ENCODE results near the gene PKNOX1.
"Not testable (repeated sequence)": the region's sequence is repeated elsewhere in the genome, so short reads cannot be mapped to it uniquely, and the experiment has no call there.

PKNOX1 gene

DNA sequence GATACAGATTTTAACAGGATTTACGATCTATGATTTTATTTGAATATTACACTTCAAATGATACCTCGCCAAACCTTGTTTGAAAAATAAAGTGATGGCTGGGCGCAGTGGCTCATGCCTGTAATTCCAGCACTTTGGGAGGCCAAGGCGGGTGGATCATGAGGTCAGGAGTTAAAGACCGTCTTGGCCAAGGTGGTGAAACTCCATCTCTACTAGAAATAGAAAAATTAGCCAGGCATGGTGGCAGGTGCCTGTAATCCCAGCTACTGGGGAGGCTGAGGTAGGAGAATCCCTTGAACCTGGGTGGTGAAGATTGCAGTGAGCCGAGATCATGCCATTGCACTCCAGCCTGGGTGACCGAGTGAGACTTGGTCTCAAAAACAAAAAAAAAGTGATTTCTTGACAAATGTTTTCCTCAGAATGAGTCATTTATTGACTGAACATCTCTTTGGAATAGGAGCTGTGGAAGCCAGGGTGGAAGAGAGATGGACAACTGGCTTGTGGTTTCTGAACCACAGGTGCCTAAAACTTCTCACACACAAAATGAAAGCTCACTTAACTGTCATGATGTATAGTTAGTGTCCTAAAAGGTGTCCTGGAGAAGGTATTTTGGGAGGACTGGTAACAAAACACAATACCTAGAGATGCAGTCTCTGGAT, 11.9 kb downstream of the PKNOX1 start:
- DNase-seq: no peak

DNA sequence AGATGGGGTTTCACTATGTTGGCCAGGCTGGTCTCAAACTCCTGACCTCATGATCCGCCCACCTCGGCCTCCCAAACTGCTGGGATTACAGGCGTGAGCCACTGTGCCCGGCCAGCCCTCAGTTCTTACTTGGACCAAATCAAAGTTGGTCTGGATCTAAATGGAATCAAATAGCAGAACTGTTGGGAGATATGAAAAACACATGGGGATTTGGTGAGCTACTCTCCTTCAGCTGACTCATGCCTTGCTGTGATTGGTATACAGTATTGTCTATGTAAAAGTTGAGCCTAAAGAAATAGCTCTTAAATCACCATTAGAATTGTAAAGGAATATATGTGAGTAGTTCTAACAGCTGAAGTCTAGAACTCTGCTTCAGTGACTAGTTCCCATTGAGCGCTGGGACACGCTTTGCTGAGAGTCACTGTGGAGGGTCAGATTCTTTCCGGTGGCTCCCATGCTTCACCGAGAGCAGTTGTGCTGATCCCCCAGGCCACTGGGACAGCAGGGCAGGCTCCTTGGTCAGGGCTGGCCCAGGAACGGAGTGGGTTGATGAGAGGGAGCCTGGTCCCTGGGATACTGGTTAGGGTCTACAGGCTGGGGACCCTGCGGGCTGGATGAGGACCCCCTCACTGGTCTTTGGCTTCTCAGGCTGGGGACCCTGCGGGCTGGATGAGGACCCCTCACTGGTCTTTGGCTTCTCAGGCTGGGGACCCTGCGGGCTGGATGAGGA, 14.0 kb downstream of the PKNOX1 start:
- no peak for DNase-seq

DNA sequence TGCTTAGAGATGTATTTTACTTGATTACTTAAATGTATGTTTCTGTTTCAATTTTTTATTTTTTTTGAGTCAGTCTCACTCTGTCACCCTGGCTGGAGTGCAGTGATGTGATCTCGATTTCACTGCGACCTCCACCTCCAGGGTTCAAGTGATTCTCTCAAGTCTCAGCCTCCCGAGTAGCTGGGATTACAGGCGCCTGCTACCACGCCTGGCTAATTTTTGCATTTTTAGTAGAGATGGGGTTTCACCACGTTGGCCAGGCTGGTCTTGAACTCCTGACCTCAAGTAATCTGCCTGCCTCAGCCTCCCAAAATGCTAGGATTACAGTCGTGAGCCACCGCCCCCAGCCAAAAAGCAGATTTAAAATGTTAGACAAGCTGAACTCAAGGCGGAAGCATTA, 15.0 kb downstream of the PKNOX1 start:
- DNase-seq: not testable (repeated sequence)

DNA sequence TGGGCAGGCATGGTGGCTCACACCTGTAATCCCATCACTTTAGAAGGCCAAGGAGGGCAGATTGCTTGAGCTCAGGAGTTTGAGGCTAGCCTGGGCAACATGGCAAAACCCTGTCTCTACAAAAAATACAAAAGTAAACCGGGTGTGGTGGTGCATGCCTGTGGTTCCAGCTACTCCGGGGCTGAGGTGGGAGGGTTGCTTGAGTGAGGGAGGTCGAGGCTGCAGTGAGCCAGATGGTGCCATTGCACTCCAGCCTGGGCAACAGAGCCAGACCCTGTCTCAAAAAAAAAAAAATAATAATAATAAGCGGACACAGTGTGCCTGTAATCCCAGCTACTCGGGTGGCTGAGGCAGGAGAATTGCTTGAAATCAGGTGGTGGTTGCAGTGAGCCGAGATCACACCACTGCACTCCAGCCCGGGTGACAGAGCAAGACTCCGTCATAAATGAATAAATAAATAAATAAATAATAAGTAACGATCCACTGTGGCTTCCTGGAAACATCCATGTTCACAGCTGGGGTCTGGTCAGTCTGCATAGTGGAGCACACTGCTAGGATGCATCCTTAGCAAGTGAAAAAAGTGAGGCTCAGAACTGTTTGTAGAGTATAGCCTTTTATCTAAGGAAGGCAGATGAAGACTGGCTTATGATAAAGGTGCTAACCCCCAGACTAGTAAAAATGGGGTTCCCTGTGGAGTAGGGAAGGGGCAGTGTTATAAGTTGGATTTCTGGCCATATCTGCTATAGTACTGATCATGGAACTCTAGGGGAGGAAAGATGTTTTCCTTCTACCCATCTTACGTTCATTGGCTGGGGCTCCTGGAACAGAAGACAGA, 15.7 kb downstream of the PKNOX1 start:
- no peak for DNase-seq

DNA sequence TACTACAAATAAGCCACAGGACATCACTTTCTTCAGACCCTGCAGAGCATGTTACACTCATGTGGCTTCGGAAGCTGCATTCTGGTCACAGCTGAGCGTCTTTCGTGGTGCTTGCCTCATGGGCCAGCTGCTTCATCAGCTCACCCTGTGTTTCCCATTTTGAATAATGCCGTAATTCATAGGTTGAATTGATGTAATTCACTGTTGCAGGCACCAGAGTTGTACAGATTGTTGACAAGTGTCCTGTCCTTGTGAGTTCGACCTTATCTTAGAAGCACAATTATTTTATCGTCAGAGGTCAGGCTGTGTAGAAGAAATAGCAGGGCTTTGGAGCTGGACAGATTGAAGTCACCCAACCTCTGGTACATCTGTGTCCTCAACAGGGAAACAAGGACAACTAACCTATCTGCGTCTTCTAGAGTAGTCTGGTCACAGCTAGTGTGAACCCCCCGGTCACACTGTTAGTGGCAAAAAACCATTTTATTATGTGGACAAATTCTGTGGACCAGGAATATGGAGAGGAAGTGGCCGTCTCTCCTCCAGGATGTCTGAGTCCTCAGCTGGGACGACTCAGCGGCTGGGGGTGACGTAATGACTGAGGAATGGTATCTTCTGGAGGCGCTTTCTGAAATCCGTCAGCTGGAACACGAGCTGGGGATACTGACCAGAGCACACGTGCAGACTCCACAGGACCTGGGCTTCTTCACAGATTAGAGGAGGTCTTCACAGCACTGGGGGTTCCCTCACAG, 17.8 kb downstream of the PKNOX1 start:
- no peak for DNase-seq

DNA sequence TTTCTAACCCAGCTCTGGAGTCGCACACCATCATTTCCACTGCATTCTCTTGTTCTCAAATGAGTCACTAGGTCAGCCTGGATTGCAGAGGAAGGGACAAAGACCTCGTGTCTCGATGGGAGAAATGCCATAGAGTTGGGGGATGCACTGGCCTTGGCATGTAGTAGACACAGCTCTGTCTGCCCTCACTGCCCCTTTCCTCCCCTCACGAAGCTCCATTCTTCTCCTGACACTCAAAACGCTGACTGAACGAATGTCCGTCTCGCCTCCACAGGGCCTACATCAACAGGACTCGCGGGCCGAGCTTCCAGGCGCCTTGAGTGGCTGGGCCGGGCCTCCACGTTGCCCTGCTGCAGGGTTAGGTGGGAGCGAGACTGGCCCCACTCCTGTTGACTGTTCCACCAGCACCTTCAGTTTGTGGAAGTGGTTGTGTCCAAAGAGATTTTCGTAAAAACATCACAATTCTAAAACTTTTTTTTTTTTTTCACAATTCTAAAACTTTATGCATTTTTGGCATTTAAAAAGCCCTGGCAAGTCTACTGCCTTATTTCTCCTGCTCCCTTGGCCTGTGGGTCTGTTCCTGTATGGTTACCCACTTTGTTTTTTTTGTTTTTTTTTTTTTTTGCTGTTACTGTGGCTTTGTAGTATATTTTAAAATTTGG, 18.8 kb downstream of the PKNOX1 start:
- no peak for DNase-seq

DNA sequence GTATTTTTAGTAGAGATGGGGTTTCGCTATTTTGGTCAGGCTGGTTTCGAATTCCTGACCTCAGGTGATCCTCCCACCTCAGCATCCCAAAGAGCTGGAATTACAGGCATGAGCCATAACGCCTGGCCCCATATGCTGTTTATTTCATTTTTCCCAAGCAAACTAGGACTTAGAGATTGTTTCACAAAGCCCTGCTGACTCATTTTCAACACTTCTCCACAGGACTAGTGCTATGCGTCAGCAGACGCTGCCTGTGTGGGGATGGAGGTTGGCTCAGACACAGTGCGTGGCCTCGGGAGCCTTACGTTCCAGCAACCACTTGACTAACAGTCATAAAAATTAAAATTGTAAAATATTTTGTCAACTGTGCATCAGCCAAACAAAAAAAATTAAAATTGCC, 22.7 kb downstream of the PKNOX1 start:
- no peak for DNase-seq

DNA sequence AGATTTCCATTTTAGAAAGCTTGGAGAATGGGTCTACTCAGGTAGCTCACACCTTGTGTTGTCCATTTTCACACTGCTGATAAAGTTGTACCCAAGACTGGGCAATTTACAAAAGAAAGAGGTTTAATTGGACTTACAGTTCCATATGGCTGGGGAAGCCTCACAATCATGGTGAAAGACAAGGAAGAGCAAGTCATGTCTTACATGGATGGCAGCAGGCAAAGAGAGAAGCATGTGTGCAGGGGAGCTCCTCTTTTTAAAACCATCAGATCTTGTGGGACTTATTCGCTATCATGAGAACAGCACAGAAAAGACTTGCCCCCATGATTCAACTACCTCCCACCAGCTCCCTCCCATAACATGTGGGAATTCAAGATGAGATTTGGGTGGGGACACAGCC, 23.6 kb downstream of the PKNOX1 start:
- not testable (repeated sequence) for DNase-seq

DNA sequence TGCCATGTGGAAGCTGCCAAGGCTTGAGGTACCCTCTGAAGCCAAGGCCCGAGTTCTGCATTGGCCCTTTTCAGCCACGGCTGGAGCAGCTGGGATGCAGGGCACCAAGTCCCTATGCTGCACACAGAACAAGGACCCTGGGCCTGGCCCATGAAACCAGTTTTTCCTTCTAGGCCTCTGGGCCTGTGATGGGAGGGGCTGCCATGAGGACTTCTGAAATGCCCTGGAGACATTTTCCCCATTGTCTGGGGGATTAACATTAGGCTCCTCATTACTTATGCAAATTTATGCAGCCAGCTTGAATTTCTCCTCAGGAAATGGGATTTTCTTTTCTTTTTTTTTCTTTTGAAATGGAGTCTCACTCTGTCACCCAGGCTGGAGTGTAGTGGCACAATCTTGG, 24.8 kb downstream of the PKNOX1 start:
- not testable (repeated sequence) for DNase-seq

DNA sequence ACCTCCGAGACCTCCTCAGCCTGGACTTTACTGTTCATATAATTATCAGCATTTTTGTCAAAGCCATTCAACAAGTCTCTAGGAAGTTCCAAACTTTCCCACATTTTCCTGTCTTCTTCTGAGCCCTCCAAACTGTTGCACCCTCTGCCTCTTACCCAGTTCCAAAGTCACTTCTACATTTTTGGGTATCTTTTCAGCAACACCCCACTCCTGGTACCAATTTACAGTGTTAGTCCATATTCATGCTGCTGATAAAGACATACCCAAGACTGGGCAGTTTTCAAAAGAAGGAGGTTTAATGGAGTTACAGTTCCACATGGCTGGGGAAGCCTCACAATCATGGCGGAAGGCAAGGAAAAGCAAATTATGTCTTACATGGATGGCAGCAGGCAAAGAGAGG, 25.7 kb downstream of the PKNOX1 start:
- not testable (repeated sequence) for DNase-seq

DNA sequence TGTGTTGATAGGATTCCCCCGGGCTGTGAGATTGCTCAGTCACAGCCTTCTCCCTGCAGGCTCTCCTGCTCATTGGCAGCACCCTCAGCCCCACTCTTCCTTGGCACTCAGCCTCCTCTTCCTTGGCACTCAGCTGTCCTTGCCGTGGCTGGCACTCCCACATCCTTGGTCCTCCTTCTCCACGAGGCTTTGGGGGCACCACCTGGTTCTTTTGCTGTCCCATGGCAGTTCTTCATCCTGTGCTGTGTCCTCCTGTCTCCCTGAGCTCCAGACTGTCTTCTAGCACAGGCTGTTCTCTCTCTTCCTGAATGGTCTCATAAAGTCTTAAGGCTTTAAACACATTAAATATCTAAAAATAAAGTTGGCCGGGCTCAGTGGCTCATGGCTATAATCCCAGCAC, 27.0 kb downstream of the PKNOX1 start:
- no peak for DNase-seq

DNA sequence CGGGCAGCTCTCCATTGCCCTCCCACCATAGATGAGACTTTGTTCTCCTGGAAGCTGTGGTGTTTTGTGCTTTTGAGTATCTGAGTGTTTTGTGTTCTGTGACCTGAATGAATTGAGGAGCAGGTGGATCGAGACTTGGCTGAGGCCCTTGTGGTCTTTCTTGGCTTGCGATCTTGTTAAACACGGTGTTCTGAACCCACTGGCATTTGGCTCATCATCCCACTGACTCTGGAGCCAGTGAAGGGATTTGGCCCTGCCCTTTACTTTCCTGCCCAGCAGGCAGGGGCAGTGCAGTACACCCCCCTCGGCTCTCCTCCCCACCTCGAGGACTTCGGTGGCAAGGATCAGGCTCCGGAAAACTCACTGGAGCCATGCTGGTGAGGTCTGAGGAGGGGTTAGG, 30.6 kb downstream of the PKNOX1 start:
- DNase-seq: no peak

DNA sequence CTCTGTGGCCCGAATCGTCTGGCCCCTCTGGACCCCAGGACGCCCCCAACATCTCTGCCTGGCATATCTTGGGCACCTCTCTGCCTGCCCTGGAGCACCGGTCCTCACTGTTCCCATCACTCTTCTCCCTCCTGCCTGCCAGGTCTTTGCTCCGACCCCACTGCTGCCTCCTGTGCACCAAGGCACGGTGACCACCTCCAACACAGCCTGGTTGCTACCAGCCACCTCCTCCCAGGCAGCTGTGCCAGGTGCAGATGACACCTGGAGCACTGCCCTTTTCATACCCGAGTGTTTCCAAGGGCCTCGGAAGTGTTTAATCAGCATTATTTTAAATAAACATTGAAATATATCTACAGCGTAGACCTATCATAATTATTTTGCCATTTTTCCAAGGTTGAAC, 31.3 kb downstream of the PKNOX1 start:
- no peak for DNase-seq

DNA sequence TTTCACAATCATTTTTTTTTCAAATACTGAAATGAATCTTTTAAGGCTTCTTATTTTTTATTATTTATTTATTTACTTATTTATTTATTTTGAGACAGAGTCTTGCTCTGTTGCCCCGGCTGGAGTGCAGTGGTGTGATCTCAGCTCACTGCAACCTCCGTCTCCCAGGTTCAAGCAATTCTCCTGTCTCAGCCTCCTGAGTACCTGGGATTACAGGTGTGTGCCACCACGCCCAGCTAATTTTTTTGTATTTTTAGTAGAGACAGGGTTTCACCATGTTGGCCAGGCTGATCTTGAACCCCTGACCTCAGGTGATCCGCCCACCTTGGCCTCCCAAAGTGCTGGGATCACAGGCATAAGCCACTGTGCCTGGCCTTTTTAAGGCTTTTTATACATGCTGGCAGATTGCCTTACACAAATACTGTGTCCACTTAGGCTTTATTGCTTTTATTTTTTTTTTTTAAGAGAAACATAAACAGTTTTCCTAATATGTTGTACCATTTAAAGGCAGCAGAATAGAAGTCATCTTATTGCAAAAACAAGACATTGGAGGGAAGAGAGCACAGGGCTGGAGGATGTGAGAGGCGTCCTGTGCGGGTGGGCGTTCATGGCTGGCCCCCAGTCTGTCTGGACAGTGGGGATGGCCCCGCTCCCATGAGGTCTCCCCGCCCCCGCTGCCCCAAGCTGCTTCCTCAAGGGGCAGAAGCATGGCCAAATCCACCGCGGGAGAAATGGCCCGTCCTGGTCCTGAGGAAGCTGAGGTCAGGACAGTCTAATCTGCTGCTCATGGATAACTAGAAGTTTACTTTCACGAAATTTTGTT, 31.9 kb downstream of the PKNOX1 start:
- not testable (repeated sequence) for DNase-seq

DNA sequence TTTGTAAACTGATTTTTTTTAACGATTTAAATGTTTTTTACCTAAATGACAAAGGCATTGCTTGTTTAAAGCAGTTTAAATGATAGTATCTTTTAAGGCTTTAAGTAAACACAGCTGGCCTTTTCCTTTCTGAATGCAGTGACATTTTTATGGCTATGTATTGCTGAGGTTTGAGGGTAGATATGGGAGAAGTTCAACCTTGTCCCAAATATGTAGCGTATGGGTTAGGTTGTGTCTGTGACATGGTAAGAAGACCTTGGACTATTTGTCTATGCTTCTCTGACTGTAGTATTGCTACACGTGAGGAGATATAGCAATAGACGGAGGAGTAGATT, 32.5 kb downstream of the PKNOX1 start:
- DNase-seq: no peak

DNA sequence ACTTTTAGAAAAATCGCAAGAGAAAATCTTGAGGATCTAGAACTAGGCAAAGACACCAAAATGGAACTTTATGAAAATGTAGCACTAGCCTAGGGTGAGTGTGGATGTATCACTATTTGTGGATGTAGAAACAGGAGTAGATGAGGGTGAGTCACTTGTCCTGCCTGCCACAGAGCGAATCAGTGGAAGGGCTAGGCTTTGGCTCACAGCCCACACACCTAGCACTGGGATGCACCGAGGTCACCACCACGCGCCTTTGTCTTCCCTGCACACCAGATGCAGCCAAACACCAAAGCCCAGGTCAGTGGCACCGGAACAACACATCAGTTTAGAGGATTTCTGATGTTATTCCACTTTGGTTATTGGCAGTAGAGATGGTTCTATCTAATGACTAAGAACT, 38.2 kb downstream of the PKNOX1 start:
- no peak for DNase-seq

DNA sequence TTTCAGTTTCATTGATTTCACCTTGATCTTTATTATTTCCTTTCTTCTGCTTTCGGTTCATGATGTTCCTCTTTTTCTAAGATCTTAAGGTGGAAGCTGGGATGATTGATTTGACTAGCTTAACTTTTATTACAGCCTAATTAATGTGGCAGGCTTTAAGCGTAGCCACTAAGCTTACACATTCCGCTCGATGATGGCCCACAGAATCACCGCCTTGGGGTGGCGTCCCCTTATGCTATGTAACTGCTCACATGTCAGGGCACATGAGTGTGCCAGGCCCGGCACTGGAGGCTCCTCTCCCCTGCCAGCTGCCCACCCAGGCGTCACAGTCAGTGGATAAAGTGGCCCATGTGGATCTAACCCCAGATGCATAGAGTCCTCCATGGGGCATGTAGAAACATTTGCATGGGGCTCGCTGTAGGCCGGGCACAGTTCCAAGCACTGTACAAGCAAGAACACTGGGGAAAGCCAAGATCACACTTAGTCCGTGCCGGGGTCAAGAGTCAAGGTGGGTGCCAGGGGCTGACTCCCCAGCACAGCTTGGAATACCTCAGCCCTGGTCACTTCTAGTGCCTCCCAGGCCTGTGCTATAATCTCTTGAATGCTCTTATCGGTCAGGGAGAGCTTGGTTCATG, 41.7 kb downstream of the PKNOX1 start:
- DNase-seq: no peak

DNA sequence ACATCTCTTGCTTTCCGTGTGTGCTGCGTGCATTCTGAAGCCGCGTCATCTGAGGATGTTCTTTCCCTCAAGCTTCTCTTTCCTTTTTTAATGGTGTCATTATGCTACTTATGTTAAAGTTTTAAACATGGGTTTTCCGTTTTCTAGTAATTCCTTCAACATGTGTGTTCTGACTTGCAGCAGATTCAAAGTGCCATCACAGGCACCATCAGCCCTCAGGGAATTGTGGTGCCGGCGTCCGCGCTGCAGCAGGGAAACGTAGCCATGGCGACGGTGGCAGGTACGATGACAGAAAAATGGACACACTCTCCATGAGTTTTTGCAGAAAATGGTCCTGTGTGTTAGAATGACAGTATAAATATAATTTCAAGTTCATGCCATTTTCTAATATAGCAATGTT, 42.4 kb downstream of the PKNOX1 start:
- DNase-seq: no peak

DNA sequence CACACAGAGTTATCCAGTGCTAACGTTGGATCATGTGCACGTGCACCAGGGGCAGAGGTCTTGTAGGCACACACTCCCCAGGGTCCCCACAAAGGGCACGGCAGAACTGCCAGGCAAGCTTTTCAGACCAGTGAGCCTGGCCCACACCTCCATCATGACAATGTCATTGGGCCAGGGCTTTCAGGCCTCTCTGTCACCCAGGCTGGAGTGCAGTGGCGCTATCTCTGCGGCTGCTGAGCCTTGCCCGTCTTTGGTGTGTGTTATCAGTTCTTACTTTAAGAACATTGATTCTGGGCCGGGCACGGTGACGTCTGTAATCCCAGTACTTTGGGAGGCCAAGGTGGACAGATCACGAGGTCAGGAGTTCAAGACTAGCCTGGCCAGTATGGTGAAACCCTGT, 44.2 kb downstream of the PKNOX1 start:
- DNase-seq: no peak

DNA sequence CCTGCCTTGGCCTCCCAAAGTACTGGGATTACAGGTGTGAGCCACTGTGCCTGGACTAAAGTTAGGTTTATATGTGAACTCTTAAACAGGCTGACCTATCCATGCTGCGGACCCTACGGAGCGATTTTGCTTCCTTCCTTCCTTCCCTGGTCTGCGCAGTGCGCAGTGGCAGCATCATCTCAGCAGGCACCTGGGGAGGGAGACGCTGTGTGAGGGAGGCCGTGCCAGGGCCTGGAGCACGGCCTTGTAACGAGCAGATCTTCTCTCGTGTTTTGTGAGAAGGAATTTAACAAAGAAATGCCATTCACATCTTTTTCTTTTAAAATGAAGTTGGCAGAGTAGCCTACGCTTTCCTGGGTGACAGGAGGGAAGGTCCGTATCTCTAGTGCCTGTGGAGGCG, 45.8 kb downstream of the PKNOX1 start:
- DNase-seq: no peak

DNA sequence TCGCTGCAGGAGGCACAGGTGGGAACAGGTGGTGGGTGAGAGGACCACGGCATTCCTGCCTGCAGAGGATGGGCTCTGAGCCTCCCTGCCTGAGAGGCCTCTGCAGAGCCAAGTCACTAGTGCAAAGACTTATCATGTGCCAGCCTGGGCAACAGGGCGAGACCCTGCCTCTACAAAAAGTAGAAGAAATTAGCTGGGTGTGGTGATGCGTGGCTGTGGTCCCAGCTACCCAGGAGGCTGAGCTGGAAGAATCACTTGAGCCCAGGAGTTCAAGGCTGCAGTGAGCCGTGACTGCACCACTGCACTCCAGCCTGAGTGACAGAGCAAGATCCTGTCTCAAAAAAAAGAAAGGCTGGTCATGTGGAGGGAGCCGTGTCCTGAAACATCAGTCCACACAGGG, 46.4 kb downstream of the PKNOX1 start:
- DNase-seq: no peak

Data from effector CD8-positive, alpha-beta T cell (primary cell).